H4 (cell line): Measurements from ENCODE around the gene DSP. TPM values are rescaled to one million over a fixed set of nuclear protein-coding genes. Genes with fewer than 3 reads are reported as not detected.

Source experiments
- DNase-seq: peaks from one replicate; pipeline ENCODE4 v3.0.0-alpha.2; 2015; ENCODE audit warnings: low spot score
- total RNA-seq: library from RNA; depleted of rRNA; stranded (reverse); fragments of >200 nt; shearing (Covaris generic); gene quantifications from 2 replicates; pipeline ENCODE4 v1.2.3, GENCODE V29; 2014

Gene DSP
- total RNA-seq, 1 experiment from 2014 or later = 0.02 TPM

GRCh38 chr6:7534192-7534591 lies 7.3 kb upstream of the DSP start:
- no peak for DNase-seq

GRCh38 chr6:7535498-7535897 lies 6.0 kb upstream of the DSP start:
- no peak for DNase-seq

GRCh38 chr6:7537565-7538174 lies 3.8 kb upstream of the DSP start:
- no peak for DNase-seq

GRCh38 chr6:7538484-7538883 lies 3.0 kb upstream of the DSP start:
- DNase-seq = no peak

- no peak for DNase-seq
These were observed 876 bp upstream of the DSP start for GRCh38 chr6:7540595-7540994.

GRCh38 chr6:7542065-7542873 lies 798 bp downstream of the DSP start:
- DNase-seq = no peak

GRCh38 chr6:7542874-7543624 lies 1.6 kb downstream of the DSP start:
- DNase-seq = no peak

- no peak for DNase-seq
These were observed 2.4 kb downstream of the DSP start for GRCh38 chr6:7543789-7544424.

GRCh38 chr6:7544597-7544996 lies 3.1 kb downstream of the DSP start:
- no peak for DNase-seq

GRCh38 chr6:7545316-7546019 lies 4.0 kb downstream of the DSP start:
- no peak for DNase-seq

- DNase-seq = peak; percentile 19
These were observed 4.5 kb downstream of the DSP start for GRCh38 chr6:7546020-7546369.

- DNase-seq = no peak
These were observed 4.9 kb downstream of the DSP start for GRCh38 chr6:7546383-7546782.

- DNase-seq = no peak
These were observed 5.4 kb downstream of the DSP start for GRCh38 chr6:7546896-7547295.

GRCh38 chr6:7547315-7547714 lies 5.8 kb downstream of the DSP start:
- no peak for DNase-seq

GRCh38 chr6:7550433-7550801 lies 8.9 kb downstream of the DSP start:
- no peak for DNase-seq

GRCh38 chr6:7554533-7555275 lies 13.2 kb downstream of the DSP start:
- DNase-seq = no peak

GRCh38 chr6:7555671-7556070 lies 14.2 kb downstream of the DSP start:
- no peak for DNase-seq

- DNase-seq = no peak
These were observed 15.1 kb downstream of the DSP start for GRCh38 chr6:7556394-7557106.

- DNase-seq = no peak
These were observed 16.2 kb downstream of the DSP start for GRCh38 chr6:7557652-7558051.

GRCh38 chr6:7558781-7559180 lies 17.3 kb downstream of the DSP start:
- no peak for DNase-seq
